ENCODE results near the gene SPON1. TPM values are rescaled to one million over a fixed set of nuclear protein-coding genes. Genes with fewer than 3 reads are reported as not detected.

SPON1 gene
- total RNA-seq, 2 experiments from 2014 or later = 0.96 to 1.4 TPM

- no peaks in the 10 kb centered on the region for H3K27me3 Mint-ChIP-seq
- intact Hi-C loops (cut with micrococcal nuclease) = no loop called here
- ChIA-PET POLR2A (no interaction called here), CTCF (interaction anchor here (1.0 to 1.9 kb wide), 4 partner anchors 14 to 168 kb away, joined by 3 to 8 read pairs (median 4); no protein-coding TSS in a partner anchor)
- no peak overlapping the region for H3K27ac Mint-ChIP-seq
- no peak overlapping the region for H3K4me3 Mint-ChIP-seq
- TF ChIP-seq, protein P1, sequence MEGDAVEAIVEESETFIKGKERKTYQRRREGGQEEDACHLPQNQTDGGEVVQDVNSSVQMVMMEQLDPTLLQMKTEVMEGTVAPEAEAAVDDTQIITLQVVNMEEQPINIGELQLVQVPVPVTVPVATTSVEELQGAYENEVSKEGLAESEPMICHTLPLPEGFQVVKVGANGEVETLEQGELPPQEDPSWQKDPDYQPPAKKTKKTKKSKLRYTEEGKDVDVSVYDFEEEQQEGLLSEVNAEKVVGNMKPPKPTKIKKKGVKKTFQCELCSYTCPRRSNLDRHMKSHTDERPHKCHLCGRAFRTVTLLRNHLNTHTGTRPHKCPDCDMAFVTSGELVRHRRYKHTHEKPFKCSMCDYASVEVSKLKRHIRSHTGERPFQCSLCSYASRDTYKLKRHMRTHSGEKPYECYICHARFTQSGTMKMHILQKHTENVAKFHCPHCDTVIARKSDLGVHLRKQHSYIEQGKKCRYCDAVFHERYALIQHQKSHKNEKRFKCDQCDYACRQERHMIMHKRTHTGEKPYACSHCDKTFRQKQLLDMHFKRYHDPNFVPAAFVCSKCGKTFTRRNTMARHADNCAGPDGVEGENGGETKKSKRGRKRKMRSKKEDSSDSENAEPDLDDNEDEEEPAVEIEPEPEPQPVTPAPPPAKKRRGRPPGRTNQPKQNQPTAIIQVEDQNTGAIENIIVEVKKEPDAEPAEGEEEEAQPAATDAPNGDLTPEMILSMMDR (IDR thresholded peaks at IDR 0.05) = no peak
- H3K36me3 Mint-ChIP-seq (ENCODE audit: low read depth) = no peaks in the 10 kb centered on the region
- DNase-seq = peak; percentile 33
- peak; percentile 60 for ATAC-seq
- H3K9me3 Mint-ChIP-seq = peaks cover 5% of the 10 kb centered on the region
- peaks cover 31% of the 10 kb centered on the region for H3K4me1 Mint-ChIP-seq (ENCODE audit: low read depth)
Measured at GRCh38 chr11:13939961-13940906, 22.3 kb upstream of the SPON1 start.

GRCh38 chr11:13940907-13941256, 21.6 kb upstream of the SPON1 start:
- ATAC-seq = no peak

DNA sequence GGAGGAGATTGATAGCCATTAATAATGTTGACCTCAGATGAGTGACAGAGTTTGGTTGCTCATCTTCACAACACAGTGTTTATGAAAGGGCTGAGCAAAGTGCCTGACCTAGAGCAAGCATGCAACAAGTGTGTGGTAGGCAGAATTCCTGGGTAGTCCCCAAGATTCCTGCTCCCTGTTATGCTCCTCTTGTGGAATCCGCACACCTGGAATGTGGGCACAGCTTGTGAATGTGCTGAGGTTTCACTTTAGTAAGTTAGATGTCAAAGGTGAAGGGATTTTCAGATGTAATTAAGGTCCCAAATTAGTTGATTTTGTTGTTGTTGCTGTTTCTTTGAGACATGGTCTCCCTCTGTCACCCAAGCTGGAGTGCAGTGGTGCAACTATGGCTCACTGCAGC, 20.7 kb upstream of the SPON1 start:
- ChIA-PET CTCF (interaction anchor here (0.6 to 1.1 kb wide), 2 partner anchors 81 to 166 kb away, joined by 3 read pairs; no protein-coding TSS in a partner anchor), POLR2A (no interaction called here)
- peaks cover 5% of the 10 kb centered on the region for H3K9me3 Mint-ChIP-seq
- intact Hi-C loops (cut with micrococcal nuclease) = no loop called here
- no peaks in the 10 kb centered on the region for H3K27me3 Mint-ChIP-seq
- TF ChIP-seq, protein P1 (IDR thresholded peaks at IDR 0.05) = no peak
- ATAC-seq (no peak), DNase-seq (no peak)
- H3K4me3 Mint-ChIP-seq = no peak overlapping the region
- H3K27ac Mint-ChIP-seq = no peak overlapping the region
- peaks cover 31% of the 10 kb centered on the region for H3K4me1 Mint-ChIP-seq (ENCODE audit: low read depth)
- no peaks in the 10 kb centered on the region for H3K36me3 Mint-ChIP-seq (ENCODE audit: low read depth)

More at GRCh38 chr11:13940907-13941256, 21.6 kb upstream of the SPON1 start:
- ChIA-PET CTCF (interaction anchor here (1.6 kb wide), 1 partner anchor 168 kb away, joined by 8 read pairs; no protein-coding TSS in a partner anchor), POLR2A (no interaction called here)
- Mint-ChIP-seq H3K9me3 (peaks cover 5% of the 10 kb centered on the region), H3K27me3 (no peaks in the 10 kb centered on the region), H3K4me1 (ENCODE audit: low read depth) (peaks cover 31% of the 10 kb centered on the region), H3K4me3 (no peak overlapping the region), H3K36me3 (ENCODE audit: low read depth) (no peaks in the 10 kb centered on the region), H3K27ac (no peak overlapping the region)
- TF ChIP-seq, protein P1 (IDR thresholded peaks at IDR 0.05) = no peak
- intact Hi-C loops (cut with micrococcal nuclease) = no loop called here
- no peak for DNase-seq

GRCh38 chr11:13942378-13942777, 20.1 kb upstream of the SPON1 start:
- ChIA-PET CTCF (interaction anchor here (1.1 to 1.8 kb wide), 3 partner anchors 13 to 166 kb away, joined by 3 to 5 read pairs (median 5); partner anchors contain the start of gene SPON1), POLR2A (no interaction called here)
- H3K27me3 Mint-ChIP-seq = no peaks in the 10 kb centered on the region
- no peak overlapping the region for H3K27ac Mint-ChIP-seq
- TF ChIP-seq, protein P1 (IDR thresholded peaks at IDR 0.05) = no peak
- intact Hi-C loops (cut with micrococcal nuclease) = no loop called here
- no peaks in the 10 kb centered on the region for H3K36me3 Mint-ChIP-seq (ENCODE audit: low read depth)
- ATAC-seq (no peak), DNase-seq (no peak)
- peaks cover 2% of the 10 kb centered on the region for H3K9me3 Mint-ChIP-seq
- no peak overlapping the region for H3K4me3 Mint-ChIP-seq
- peaks cover 31% of the 10 kb centered on the region for H3K4me1 Mint-ChIP-seq (ENCODE audit: low read depth)

- TF ChIP-seq, protein P1 (IDR thresholded peaks at IDR 0.05) = no peak
- ATAC-seq (no peak), DNase-seq (no peak)
- Mint-ChIP-seq H3K9me3 (peaks cover 1% of the 10 kb centered on the region), H3K4me3 (no peak overlapping the region), H3K27ac (no peak overlapping the region), H3K27me3 (no peaks in the 10 kb centered on the region), H3K4me1 (ENCODE audit: low read depth) (peaks cover 31% of the 10 kb centered on the region), H3K36me3 (ENCODE audit: low read depth) (no peaks in the 10 kb centered on the region)
- POLR2A ChIA-PET = no interaction called here
- intact Hi-C loops (cut with micrococcal nuclease) = no loop called here
- CTCF ChIA-PET = interaction anchor here (0.9 to 1.8 kb wide), 5 partner anchors 12 to 206 kb away, joined by 3 to 5 read pairs (median 4); partner anchors contain the start of gene SPON1
Measured at GRCh38 chr11:13942971-13943381, 19.5 kb upstream of the SPON1 start.

All from activated CD8-positive, alpha-beta T cell treated with anti-CD3 and anti-CD28 coated beads for 36 hours (primary cell).